Nephron progenitor cell (in vitro differentiated cells): ENCODE measurements around the gene CRIP3.
A peak's percentile ranks its signal among the peaks of the same experiment; 100 is the strongest.

Experiments used
- DNase-seq: peaks from one replicate; pipeline ENCODE4 v3.0.0; 2021
- H3K27ac Mint-ChIP-seq: 2 replicates; pipeline ENCODE4 v1.8.0; 2021; ENCODE audit warnings: mild to moderate bottlenecking, moderate library complexity, mixed read lengths
- H3K27me3 Mint-ChIP-seq: 2 replicates; pipeline ENCODE4 v1.8.0; 2021; ENCODE audit warnings: mild to moderate bottlenecking, low read depth, mixed read lengths; ENCODE audit not compliant: poor library complexity
- H3K36me3 Mint-ChIP-seq: 2 replicates; pipeline ENCODE4 v1.8.0; 2021; ENCODE audit warnings: low read depth, mixed read lengths
- H3K4me1 Mint-ChIP-seq: 2 replicates; pipeline ENCODE4 v1.8.0; 2021; ENCODE audit warnings: mixed read lengths
- H3K4me3 Mint-ChIP-seq: 2 replicates; pipeline ENCODE4 v1.8.0; 2021; ENCODE audit warnings: mild to moderate bottlenecking, moderate library complexity, mixed read lengths
- H3K9me3 Mint-ChIP-seq: 2 replicates; pipeline ENCODE4 v1.8.0; 2021; ENCODE audit warnings: mild to moderate bottlenecking, moderate library complexity, mixed read lengths
- CTCF ChIP-seq: fragments of 200-600 bp; sonication (generic); IDR thresholded peaks from 2 replicates; pipeline ENCODE4 v1.5.0; 2021; ENCODE audit warnings: antibody characterized with exemption

The CRIP3 gene

GRCh38 chr6:43277643-43278523 lies 30.7 kb downstream of the CRIP3 start:
- Mint-ChIP-seq H3K36me3 (no peaks in the 10 kb centered on the region), H3K27ac (no peak overlapping the region), H3K4me1 (peaks cover 71% of the 10 kb centered on the region), H3K9me3 (no peaks in the 10 kb centered on the region), H3K27me3 (peaks cover 60% of the 10 kb centered on the region), H3K4me3 (peak overlapping the region; percentile 33)
- TF ChIP-seq CTCF = no peak
- no peak for DNase-seq

GRCh38 chr6:43277306-43277642 lies 31.4 kb downstream of the CRIP3 start:
- TF ChIP-seq CTCF = no peak
- Mint-ChIP-seq H3K36me3 (no peaks in the 10 kb centered on the region), H3K27ac (no peak overlapping the region), H3K9me3 (no peaks in the 10 kb centered on the region), H3K4me1 (peaks cover 71% of the 10 kb centered on the region), H3K27me3 (peaks cover 63% of the 10 kb centered on the region), H3K4me3 (peak overlapping the region; percentile 41)
- DNase-seq = no peak

GRCh38 chr6:43276577-43277305 lies 31.9 kb downstream of the CRIP3 start:
- Mint-ChIP-seq H3K4me1 (peaks cover 70% of the 10 kb centered on the region), H3K9me3 (no peaks in the 10 kb centered on the region), H3K27me3 (peaks cover 67% of the 10 kb centered on the region), H3K4me3 (peak overlapping the region; percentile 58), H3K27ac (no peak overlapping the region), H3K36me3 (no peaks in the 10 kb centered on the region)
- no peak for DNase-seq
- no peak for TF ChIP-seq CTCF

- H3K27me3 Mint-ChIP-seq = peaks cover 73% of the 10 kb centered on the region
- peak overlapping the region; percentile 77 for H3K4me3 Mint-ChIP-seq
- H3K36me3 Mint-ChIP-seq = no peaks in the 10 kb centered on the region
- peak; percentile 56 for DNase-seq
- no peak for TF ChIP-seq CTCF
- H3K9me3 Mint-ChIP-seq = no peaks in the 10 kb centered on the region
- H3K4me1 Mint-ChIP-seq = peaks cover 63% of the 10 kb centered on the region
- H3K27ac Mint-ChIP-seq = no peak overlapping the region
Observed at GRCh38 chr6:43275801-43276576, 32.6 kb downstream of the CRIP3 start.

- Mint-ChIP-seq H3K27ac (no peak overlapping the region), H3K4me3 (peak overlapping the region; percentile 77), H3K4me1 (peaks cover 65% of the 10 kb centered on the region), H3K27me3 (peaks cover 78% of the 10 kb centered on the region), H3K9me3 (no peaks in the 10 kb centered on the region), H3K36me3 (no peaks in the 10 kb centered on the region)
- peak; percentile 65 for DNase-seq
- TF ChIP-seq CTCF = no peak
Observed at GRCh38 chr6:43274916-43275597, 33.6 kb downstream of the CRIP3 start.
